ENCODE results near the gene ATXN7. TPM values are rescaled to one million over a fixed set of nuclear protein-coding genes. Genes with fewer than 3 reads are reported as not detected.

ATXN7 gene
- total RNA-seq, 1 experiment from 2014 or later: 11.3 TPM

DNA sequence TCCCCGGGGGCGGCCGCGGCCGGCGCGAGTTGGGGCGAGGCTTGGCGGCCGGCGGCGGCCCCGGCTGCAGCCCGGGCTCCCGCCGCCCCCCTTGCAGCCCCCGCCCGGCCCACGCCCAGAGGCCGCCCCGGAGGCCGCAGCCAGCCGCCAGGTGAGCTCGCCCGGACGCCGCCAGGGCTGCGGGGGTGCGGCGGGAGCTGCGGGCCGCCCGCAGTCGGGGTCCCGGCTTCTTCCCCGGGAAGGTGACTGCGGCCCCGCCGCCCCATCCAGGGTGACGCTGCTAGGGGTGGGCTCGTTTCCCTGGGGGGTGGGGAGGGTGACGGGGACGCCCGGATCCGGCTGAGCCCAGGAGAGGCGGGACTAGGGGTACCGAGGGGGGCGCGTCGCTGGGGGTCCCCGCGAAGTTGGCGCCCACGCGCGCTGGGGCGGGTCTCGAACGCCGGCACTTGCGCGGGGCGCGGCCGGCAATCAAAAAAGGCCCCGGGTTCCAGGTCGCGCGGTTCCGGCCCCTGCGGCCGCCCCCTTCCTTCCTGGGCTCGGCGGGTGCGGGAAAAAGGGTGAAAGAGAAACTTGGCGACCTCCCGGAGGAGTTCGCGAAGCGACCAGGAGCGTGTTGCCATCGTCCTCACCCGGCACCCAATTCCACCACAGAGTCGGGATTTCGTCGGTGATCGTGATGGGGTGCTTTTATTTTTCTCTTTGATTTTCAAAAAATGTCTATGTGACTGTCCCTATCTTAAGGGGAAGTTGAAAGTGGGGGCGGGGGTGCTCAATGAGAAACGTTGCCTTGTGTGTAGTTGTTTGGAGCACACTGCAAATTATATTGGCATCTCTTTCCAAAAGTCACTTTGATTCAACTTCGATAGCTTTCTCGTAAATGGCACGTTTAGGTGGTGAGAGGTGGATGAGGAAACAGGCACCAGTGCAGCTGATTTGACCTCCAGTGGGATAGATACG is 619 bp downstream of the ATXN7 start:
- DNase-seq (ENCODE audit: low spot score): peak; percentile 13
- POLR2A ChIA-PET (ENCODE audit: low non-redundant PET): no interaction called here
- no TSS peak for BruUV-seq (replicated peaks)
- Histone ChIP-seq H3K9me3 (ENCODE audit: low read depth, low read length, poor library complexity, severe bottlenecking) (no peaks in the 10 kb centered on the region), H3K27ac (ENCODE audit: low read depth, low read length, poor library complexity, severe bottlenecking) (peak overlapping the region; percentile 70), H3K27me3 (replicated peaks; ENCODE audit: insufficient read depth, low read depth, low read length, poor library complexity) (no peaks in the 10 kb centered on the region), H3K4me3 (ENCODE audit: low read depth, low read length, poor library complexity, severe bottlenecking) (peak overlapping the region; percentile 64), H3K36me3 (ENCODE audit: insufficient read depth, low read length, poor library complexity, severe bottlenecking) (no peaks in the 10 kb centered on the region), H3K4me1 (ENCODE audit: insufficient read depth, low read length, poor library complexity, severe bottlenecking) (no peaks in the 10 kb centered on the region)
- no peak for TF ChIP-seq EZH2 (IDR thresholded peaks at IDR 0.05; ENCODE audit: borderline replicate concordance, low read depth, low read length, poor library complexity, severe bottlenecking)
- TF ChIP-seq, protein P1, sequence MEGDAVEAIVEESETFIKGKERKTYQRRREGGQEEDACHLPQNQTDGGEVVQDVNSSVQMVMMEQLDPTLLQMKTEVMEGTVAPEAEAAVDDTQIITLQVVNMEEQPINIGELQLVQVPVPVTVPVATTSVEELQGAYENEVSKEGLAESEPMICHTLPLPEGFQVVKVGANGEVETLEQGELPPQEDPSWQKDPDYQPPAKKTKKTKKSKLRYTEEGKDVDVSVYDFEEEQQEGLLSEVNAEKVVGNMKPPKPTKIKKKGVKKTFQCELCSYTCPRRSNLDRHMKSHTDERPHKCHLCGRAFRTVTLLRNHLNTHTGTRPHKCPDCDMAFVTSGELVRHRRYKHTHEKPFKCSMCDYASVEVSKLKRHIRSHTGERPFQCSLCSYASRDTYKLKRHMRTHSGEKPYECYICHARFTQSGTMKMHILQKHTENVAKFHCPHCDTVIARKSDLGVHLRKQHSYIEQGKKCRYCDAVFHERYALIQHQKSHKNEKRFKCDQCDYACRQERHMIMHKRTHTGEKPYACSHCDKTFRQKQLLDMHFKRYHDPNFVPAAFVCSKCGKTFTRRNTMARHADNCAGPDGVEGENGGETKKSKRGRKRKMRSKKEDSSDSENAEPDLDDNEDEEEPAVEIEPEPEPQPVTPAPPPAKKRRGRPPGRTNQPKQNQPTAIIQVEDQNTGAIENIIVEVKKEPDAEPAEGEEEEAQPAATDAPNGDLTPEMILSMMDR (conservative IDR thresholded peaks at IDR 0.05; ENCODE audit: low read depth, low read length): no peak
- intact Hi-C loops (cut with micrococcal nuclease; ENCODE audit: unreplicated experiment): no loop called here
- CTCF ChIA-PET: no interaction called here

DNA sequence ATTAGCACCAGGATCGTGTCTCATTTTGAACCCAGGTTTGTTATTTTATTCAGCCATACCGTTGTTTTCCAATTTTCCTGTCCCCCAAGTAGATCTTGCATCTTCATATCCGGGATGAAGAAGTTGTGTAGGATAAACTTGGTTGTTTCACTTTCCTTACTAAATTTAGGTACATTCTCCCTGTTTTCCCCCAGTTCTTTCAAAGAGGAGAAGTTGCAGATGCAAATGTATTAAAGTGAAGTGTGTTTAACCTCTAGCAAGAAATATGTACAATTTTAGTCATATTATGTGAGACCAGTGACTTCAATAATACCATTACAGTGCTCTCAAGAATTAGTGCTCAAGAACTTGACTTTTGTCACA is 1.3 kb downstream of the ATXN7 start:
- Histone ChIP-seq H3K27ac (ENCODE audit: low read depth, low read length, poor library complexity, severe bottlenecking) (no peak overlapping the region), H3K36me3 (ENCODE audit: insufficient read depth, low read length, poor library complexity, severe bottlenecking) (no peaks in the 10 kb centered on the region), H3K27me3 (replicated peaks; ENCODE audit: insufficient read depth, low read depth, low read length, poor library complexity) (no peaks in the 10 kb centered on the region), H3K9me3 (ENCODE audit: low read depth, low read length, poor library complexity, severe bottlenecking) (no peaks in the 10 kb centered on the region), H3K4me1 (ENCODE audit: insufficient read depth, low read length, poor library complexity, severe bottlenecking) (no peaks in the 10 kb centered on the region), H3K4me3 (ENCODE audit: low read depth, low read length, poor library complexity, severe bottlenecking) (peak overlapping the region; percentile 64)
- no peak for TF ChIP-seq EZH2 (IDR thresholded peaks at IDR 0.05; ENCODE audit: borderline replicate concordance, low read depth, low read length, poor library complexity, severe bottlenecking)
- TF ChIP-seq, protein P1 (conservative IDR thresholded peaks at IDR 0.05; ENCODE audit: low read depth, low read length): no peak
- POLR2A ChIA-PET (ENCODE audit: low non-redundant PET): no interaction called here
- TSS peak; percentile 63 for BruUV-seq (replicated peaks)
- CTCF ChIA-PET: no interaction called here
- intact Hi-C loops (cut with micrococcal nuclease; ENCODE audit: unreplicated experiment): no loop called here
- no peak for DNase-seq (ENCODE audit: low spot score)

DNA sequence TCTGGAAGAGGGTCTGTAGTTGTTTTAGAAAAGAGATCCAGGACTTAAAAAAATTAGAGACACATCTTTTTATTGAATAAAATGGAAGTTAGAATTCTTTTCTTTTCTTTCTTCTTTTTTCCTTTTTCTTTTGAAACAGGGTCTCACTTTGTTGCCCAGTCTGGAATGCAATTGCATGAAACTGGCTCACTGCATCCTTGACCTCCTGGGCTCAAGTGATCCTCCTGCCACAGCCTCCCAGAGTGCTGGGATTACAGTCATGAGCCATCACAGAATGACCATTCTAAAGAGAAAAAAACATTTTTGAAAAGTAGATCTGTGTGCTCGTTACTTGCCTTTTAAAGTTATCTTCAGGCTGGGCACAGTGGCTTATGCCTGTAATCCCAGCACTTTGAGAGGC is 3.6 kb downstream of the ATXN7 start:
- no TSS peak for BruUV-seq (replicated peaks)
- no peaks in the 10 kb centered on the region for H3K9me3 ChIP-seq (ENCODE audit: low read depth, low read length, poor library complexity, severe bottlenecking)
- ChIA-PET POLR2A (ENCODE audit: low non-redundant PET) (no interaction called here), CTCF (no interaction called here)
- no peak overlapping the region for H3K27ac ChIP-seq (ENCODE audit: low read depth, low read length, poor library complexity, severe bottlenecking)
- no peak for DNase-seq (ENCODE audit: low spot score)
- H3K4me3 ChIP-seq (ENCODE audit: low read depth, low read length, poor library complexity, severe bottlenecking): no peak overlapping the region
- H3K36me3 ChIP-seq (ENCODE audit: insufficient read depth, low read length, poor library complexity, severe bottlenecking): no peaks in the 10 kb centered on the region
- no peak for TF ChIP-seq EZH2 (IDR thresholded peaks at IDR 0.05; ENCODE audit: borderline replicate concordance, low read depth, low read length, poor library complexity, severe bottlenecking)
- TF ChIP-seq, protein P1 (conservative IDR thresholded peaks at IDR 0.05; ENCODE audit: low read depth, low read length): no peak
- H3K27me3 ChIP-seq (replicated peaks; ENCODE audit: insufficient read depth, low read depth, low read length, poor library complexity): no peaks in the 10 kb centered on the region
- intact Hi-C loops (cut with micrococcal nuclease; ENCODE audit: unreplicated experiment): no loop called here
- H3K4me1 ChIP-seq (ENCODE audit: insufficient read depth, low read length, poor library complexity, severe bottlenecking): no peaks in the 10 kb centered on the region
